ENCODE measurements around the gene AURKB.
"Not testable (repeated sequence)": the region's sequence is repeated elsewhere in the genome, so short reads cannot be mapped to it uniquely, and the experiment has no call there.

AURKB gene

DNA sequence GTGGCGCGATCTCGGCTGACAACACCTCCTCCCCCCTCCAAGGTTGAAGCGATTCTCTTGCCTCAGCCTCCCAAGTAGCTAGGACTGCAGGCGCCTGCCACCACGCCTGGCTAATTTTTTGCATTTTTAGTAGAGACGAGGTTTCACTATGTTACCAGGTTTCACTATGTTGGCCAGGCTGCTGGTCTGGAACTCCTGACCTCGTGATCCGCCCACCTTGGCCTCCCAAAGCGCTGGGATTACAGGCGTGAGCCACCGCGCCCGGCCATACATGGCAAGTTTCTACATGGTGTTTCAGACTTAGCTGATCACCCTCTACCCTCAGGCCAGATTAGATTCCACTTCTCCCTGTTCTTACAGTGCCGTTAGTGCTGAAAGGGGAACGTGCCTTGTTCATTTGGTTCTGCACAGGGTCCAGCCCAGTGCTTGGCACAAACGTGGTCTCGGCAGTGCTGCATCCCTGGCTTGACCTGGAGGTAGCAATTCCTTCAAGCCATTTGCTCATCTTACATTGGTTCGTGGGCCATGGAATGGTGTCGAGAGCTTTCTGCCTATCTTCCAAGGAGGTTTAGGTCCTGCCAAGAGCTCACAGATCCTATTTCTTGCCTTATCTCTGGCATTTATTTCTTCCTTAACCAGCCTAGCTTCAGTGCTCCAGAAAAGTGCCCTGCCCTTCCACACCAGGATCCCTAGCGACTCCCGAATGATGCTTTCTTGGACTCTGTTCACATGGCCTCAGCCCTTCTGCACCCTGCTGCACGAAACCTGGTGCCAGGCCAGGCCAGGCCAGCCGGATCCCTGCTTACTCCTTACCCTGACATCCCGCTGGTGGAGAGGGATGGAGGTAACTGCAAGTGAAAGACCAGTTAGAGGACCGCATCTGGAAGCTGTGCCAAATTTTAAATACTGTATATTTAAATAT is 14.8 kb upstream of the AURKB start:
- no peak for DNase-seq

DNA sequence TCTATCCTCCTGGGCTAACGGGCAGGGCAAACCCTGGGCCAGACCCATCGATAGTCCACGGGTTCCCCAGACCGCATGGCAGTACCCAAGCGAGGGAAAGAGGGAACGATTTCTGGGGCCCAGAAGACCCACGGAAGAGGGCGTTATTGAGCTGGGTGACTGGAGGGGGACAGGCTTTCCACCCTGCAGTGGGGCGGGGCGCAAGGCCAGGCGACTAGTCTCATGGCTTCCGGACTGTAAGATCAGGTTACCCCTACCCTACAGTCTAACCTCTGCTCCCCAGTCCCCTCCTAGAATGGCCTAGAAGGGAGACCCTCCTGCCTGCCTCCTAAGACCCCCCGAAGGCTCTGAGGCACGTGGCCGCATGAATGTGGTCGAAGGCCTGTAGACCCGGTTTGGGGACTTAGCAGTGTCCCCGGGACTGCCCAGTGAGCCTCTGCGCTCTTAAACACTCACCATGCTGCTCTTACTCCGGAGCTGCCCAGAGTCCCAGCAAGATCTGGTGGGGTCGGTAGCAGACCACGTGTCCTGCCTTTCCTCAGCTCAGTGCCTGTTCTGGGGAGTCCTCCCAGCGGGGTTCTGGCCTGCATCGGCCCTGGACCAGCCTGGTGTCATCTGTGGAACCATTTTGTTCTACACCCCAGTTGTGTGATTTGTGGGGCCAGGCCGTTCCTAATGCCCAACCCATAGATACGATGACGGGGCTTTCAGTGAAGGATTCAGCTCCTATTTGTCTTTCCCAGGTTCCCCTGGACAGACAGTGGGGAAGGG is 13.2 kb upstream of the AURKB start:
- peak; percentile 79 to 80 for DNase-seq

DNA sequence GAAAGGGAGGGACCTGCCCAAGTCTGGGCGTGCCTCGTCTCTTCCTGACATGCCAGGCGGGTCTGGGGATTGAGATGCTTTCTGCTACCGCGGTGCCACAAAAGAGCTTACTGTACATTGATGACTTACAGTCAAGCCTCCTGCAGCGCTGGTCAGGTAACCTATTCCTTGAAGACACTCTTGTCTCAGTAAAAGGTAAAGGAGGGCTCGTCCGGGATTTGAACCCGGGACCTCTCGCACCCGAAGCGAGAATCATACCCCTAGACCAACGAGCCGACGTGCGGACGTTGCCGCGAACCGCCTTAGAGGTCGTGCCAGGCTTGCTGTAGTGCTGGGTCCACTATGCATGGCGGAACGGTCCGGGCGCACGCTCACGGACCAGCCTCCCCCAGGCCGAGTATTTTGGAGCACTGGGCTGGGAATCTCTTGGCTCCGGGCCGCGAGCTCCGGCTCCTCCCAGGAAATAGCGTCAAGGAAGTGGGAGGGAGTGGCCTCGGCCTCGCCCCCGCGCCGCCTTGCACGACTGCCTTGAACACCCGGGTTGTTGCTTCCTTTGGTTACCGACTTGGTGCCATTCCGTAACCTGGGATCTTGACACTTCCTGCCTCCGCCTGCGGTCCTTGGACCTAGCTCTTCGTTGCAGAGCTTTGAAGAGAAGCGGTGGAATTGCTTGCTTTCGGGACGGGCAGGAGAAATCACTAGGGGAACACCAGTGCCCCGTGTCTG is 12.4 kb upstream of the AURKB start:
- DNase-seq: peak; percentile 95 to 97

GRCh38 chr17:8222380-8222629 is 11.9 kb upstream of the AURKB start:
- no peak for DNase-seq

- DNase-seq: peak; percentile 95 to 97
Observed at GRCh38 chr17:8221663-8222379, 11.4 kb upstream of the AURKB start.

DNA sequence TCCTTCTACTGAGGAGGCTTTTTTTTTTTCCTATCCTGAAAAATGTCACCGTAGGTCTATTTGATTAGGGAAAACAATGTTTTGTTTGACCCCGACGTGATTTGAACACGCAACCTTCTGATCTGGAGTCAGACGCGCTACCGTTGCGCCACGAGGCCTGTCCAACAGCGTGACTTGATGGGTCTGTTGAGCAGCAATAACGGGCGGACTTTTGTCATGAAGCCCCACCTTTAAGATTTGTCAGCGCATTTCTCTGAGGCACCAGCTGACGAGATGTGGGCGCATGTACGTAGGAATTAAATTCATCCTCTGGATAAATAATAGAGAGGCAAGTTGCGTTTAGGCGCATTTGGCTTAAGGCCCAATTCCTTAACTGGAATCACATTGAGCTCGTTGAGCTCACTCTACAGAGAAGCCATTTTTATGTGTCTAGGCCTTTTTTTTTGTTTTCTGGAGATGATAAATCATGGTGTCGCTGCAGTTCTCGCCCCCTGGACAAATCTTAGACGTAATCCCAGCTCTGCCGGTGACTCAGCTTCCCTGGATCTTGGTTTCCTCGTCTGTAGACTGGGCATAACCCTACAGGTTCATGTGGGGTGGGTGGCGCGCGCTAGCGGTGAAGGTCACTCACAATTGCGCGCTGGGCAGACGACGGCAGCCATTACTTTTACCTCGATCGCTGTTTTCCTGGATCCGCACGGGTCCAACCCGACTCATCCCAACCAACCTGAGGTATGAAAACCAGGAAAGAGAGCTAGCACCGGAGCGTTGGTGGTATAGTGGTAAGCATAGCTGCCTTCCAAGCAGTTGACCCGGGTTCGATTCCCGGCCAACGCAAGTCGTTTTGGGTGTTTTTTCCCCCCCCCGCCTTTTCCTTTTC is 10.6 kb upstream of the AURKB start:
- DNase-seq: peak; percentile 96 to 99

DNA sequence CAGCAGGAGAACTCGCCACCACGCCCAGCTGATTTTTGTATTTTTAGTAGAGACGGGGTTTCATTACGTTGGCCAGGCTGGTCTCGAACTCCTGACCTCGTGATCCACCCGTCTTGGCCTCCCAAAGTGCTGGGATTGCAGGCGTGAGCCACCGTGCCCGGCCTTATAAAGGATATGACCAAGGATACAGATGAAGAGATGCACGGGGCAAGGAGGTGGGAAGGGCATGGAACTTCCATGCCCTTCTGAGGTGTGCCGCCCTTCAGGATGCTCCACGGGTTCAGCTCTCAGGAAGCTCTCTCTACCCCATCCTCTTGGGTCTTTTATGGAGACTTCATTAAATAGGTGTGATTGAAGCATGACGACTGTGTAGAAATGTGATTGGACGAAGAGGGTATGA is 3.6 kb upstream of the AURKB start:
- not testable (repeated sequence) for DNase-seq

GRCh38 chr17:8212312-8213180 is 2.2 kb upstream of the AURKB start:
- DNase-seq: no peak

DNA sequence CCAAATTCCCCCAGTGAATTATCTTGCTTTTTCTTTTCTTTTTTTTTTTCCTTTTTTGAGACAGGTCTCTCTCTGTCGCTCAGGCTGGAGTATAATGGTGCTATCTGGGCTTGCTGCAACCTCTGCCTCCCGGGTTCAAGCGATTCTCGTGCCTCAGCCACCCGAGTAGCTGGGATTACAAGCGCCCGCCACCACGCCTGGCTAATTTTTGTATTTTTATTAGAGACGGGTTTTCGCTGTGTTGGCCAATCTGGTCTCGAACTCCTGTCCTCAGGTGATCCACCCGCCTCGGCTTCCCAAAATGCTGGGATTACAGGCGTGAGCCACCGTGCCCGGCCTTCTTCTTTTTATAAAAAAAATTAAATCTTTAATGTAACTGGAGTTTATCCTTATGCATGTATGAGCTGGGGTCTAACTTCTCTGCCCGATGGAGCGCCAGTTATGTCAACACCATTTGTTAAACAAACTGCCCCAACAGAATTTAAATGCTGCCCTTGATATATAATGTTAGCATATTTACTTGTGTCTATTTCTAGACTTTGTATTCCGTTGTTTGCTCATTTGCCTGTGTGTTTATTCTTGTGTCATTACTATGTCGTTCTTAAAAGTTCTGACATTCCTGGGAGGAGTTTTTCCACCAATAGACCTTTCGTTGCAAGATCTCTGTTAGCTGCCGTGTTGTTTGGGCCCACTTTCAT is 535 bp upstream of the AURKB start:
- DNase-seq: no peak

DNA sequence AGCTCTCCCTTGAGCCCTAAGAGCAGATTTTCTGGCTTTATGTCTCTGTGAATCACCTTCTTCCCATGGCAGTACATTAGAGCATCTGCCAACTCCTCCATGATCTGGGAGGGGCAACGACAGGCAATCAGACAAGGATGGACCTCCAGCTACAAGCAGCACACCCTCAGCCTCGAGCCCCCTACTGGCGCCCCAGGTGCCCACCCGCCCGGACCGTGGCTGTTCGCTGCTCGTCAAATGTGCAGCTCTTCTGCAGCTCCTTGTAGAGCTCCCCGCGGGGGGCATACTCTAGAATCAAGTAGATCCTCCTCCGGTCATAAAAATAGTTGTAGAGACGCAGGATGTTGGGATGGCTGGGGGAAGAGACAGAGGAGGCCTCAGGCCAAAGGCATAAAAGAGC is 3.8 kb downstream of the AURKB start:
- no peak for DNase-seq

DNA sequence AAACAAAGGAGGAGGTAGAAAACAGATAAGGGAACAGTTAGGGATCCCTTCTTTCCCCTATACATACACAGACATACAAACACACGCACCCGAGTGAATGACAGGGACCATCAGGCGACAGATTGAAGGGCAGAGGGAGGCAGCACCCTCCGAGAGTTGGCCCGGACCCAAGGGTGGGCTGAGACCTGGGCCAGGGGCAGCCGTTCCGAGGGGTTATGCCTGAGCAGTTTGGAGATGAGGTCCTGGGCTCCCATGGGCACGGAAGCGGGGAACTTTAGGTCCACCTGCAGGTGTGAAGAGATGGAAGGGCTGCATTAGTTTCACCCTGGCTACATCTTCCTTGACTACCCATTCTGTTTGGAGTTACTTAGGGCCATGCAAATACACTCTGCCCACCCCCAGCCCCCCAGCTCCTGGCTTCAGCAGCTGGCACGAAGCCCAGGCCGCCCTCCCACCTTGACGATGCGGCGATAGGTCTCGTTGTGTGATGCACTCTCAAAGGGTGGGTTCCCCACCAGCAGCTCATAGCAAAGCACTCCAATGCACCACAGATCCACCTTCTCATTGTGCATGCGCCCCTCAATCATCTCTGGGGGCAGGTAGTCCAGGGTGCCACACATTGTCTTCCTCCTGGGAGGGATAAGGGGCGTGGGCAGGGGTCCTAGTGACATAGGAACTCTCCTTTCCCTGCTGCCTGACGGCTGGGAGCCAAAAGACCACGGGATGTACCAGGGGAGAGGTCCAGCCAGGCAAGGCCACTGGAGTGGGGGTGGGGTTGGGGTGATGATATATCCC is 5.4 kb downstream of the AURKB start:
- no peak for DNase-seq

DNA sequence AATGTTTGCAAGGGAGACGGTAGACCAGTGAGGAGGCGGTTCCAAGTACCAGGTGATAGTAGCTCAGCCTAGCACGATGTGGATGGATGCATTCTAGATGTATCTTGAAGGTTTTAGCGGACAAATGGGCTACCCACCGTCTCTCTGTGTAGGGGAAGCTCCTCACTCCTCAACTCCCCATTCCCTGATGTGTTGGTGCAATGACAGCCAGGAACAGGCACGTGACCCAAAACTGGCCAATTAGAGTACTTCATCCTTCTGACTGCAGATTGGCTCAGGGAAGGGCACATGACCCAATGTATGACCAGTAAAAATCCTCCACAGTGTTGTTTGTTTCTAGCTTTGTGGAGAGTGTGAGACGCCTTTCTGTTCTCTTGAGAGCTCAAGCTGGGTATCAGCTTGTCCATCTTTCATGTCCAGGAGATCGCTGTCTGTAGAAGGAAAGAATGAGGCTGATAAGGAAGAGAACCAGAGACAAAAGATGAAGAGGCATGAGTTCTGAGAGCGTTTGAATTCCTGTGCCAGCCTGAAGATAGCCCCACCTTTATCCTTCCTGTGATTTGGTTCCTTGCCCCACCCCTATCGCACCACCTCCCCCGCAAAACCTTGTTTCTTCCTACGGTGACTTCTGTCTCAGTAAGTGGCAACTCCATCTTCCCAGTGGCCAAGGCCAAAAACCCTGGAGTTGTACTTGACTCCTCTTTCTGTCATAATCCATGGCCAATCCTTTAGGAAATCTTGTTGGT is 18.1 kb downstream of the AURKB start:
- peak; percentile 71 to 76 for DNase-seq

GRCh38 chr17:8190506-8190905 is 19.9 kb downstream of the AURKB start:
- no peak for DNase-seq

DNA sequence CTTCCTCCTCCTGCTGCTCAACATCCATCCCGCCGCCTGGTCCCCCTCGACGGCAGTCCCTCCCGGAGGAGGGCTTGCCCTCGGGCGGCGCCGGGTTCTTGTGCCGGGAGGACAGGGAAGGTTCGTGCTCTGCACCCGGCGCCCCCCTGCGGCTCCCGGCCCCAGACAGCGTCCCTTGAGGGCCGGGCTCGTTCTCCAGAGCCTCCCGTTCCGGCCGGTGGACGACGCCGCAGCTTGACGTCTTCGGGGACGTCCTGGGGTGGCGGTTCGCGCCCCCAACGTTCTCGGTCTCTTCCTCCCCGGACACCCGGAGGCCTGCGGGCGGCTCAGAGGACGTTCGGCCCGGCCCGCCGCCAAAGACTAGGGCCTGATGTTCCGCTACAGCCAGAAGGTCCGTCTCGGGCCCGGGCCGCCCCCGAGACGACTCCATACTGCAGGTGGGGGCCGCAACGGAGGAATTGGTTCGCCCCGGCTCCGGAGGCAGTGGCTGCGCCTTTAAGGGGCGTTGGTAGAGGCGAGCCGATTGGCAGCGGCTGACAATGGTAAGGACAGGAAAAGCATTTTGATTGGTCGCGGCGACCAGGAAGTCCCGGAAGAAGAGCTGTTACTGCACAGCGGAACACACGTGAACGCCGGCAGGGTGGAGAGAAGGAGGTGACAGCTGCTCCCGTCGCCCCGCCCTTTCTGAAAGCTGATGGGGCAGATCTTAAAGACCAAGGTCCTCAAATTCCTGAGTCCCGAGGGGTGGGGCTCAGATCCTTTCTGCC is 20.5 kb downstream of the AURKB start, which contains the start of gene BORCS6:
Gene BORCS6, minus strand, starts transcription at position 470 of the 767 bp plus-strand sequence. Its CDS starts 40 bp downstream, at position 430.
- peak; percentile 92 to 94 for DNase-seq

DNA sequence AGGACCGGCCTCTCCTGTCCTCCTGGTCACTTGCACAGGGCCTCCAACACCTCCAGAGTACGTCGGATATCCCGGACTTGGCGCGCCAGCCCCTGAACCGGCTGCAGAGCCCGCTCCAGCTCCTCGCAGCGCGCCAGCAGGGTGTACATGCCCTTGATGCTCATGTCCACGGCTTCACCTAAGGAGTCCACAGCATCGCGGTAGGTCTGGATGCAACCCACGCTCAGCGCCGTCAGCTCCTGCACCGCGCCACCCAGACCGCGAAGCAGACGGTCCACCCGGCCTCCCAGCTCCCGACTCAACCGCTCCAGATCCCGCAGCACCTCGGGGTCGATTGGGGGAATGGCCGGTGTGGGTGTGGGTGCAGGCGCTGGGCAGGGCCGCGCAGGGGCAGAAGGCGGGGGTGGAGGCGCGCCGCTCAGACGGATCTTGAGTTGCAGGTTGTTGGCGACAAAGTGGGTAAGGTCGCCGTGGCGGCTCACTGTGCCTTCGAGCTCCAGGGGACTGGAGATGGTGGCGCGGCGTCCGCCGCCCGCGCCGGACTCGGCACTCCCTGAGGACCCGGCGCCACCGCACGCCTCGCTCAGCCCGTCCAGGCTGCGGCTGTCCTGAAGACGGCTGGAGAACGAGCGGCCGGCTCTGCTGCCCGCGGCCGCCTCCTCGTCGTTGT is 21.2 kb downstream of the AURKB start:
- DNase-seq: peak in 1 of 2 experiments; percentile 53

DNA sequence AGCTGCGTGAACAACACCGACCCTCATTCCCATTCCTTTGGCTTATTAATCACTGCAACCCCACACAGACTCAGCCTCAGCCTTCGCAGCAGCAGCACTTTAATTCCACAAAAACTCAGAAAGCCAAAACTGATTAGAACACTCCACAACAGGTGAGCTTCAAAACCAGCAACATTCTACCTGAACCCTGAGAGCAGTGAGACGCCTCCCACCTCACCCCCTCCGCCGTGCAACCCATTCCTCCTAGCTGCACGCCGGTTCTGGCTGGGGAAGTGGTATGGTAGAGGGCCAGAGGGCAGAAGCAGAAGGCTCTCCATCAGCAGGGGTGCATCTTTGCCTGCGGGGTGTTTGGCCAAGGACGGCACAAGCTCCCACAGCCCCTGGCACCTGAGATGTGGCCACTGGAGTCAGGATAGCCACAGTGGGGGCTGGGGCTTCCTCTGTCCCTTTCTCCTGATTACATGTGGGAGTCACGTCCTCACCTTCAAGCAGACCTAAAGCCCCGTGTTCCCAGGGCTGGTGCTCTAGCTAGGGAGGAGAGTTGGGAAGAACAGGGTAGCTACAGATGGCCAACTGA is 22.0 kb downstream of the AURKB start:
- DNase-seq: no peak
